ENCODE data around the gene USP24.
A peak's percentile ranks its signal among the peaks of the same experiment; 100 is the strongest.
"Not testable (repeated sequence)": the region's sequence is repeated elsewhere in the genome, so short reads cannot be mapped to it uniquely, and the experiment has no call there.

The USP24 gene

GRCh38 chr1:55033265-55033614 is 181.9 kb downstream of the USP24 start:
- DNase-seq: no peak

GRCh38 chr1:55031098-55031497 is 184.1 kb downstream of the USP24 start:
- DNase-seq: not testable (repeated sequence)

- not testable (repeated sequence) for DNase-seq
Measured at GRCh38 chr1:55026682-55027081, 188.5 kb downstream of the USP24 start.

- not testable (repeated sequence) for DNase-seq
Measured at GRCh38 chr1:55024163-55024562, 191.0 kb downstream of the USP24 start.

GRCh38 chr1:55021942-55022546 is 193.1 kb downstream of the USP24 start:
- peak; percentile 80 to 93 (median 87) for DNase-seq

DNA sequence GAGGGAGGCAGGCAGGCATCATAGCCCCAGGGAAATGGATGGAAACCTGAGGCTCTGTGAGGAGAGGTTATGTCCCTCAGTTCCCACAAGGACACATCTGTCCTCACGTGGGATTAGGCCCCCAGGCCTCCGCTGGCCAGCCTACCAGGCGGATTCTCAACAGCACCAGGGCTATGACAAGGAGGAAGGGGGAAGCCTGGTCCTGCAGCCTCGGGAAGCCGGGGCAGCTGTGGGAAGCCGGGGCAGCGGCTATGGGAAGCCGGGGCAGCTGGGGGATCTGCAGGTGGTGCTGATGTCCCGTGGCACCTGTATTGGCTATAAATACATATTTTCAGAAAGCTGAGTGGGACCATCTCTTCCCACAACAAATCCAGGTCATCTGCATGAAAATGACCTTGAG is 196.8 kb downstream of the USP24 start:
- no peak for DNase-seq
